ENCODE data around the gene NKX2-2.
A peak's percentile ranks its signal among the peaks of the same experiment; 100 is the strongest.

Gene NKX2-2

DNA sequence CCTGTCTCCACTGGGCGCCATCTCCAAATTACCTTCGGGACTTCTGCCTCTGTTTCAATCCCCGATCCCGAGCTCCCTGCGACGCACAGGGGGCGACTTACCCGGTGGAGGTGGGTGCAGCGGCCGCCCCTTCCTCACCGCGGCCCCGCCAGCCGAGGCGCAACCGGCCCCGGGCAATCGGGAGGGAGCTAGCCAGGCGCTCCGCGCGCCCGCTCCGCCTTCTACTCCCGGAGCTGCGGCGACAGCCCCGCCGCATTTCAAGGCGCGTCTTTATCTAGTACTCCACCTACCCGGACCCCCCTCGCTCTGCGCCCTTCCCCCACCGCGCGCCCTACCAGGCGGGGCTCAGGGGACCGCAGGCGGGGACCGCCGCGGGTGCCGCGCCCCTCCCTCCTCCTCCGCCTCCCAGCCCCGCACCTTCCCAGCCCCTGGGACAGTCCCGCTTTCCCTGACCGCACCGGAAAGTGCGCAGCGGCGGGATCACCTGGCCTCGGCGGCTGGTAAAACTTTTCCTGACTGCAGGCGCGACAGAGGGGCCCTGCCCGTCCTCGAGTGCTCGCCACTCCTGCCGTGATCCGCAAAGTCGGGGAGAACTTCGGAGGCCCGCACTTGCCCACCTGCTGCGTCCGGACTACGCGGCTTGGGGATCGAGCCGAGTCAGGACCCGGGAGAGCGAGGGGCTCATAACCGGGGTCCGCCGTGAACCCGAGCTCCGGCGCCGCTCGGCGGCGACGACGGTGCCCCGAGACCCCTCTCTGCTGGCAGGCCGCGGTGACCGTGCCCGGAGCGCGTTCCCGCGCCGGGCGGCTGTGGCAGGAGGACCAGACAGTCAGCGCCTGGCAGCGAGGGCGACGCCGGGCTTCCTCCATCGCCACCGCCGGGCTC, 8.0 kb upstream of the NKX2-2 start:
- H3K36me3 ChIP-seq (ENCODE audit: control insufficient read depth, insufficient read depth, low read length), result no peaks in the 10 kb centered on the region
- WGBS, 2 experiments (ENCODE audit: insufficient coverage in 2 of 2), result 0% methylated on average over 88 to 100 of the region's 104 CpGs
- peaks cover 6% of the 10 kb centered on the region for H3K4me1 ChIP-seq (ENCODE audit: control insufficient read depth, insufficient read depth, low read length, poor library complexity, severe bottlenecking)
- peak overlapping the region; percentile 8 for H3K4me3 ChIP-seq (ENCODE audit: extremely low read depth, insufficient read depth, low read length, poor library complexity, severe bottlenecking)
- H3K27ac ChIP-seq (ENCODE audit: low read depth, low read length, severe bottlenecking), result no peak overlapping the region
- no peaks in the 10 kb centered on the region for H3K9me3 ChIP-seq (ENCODE audit: control insufficient read depth, low read length)

DNA sequence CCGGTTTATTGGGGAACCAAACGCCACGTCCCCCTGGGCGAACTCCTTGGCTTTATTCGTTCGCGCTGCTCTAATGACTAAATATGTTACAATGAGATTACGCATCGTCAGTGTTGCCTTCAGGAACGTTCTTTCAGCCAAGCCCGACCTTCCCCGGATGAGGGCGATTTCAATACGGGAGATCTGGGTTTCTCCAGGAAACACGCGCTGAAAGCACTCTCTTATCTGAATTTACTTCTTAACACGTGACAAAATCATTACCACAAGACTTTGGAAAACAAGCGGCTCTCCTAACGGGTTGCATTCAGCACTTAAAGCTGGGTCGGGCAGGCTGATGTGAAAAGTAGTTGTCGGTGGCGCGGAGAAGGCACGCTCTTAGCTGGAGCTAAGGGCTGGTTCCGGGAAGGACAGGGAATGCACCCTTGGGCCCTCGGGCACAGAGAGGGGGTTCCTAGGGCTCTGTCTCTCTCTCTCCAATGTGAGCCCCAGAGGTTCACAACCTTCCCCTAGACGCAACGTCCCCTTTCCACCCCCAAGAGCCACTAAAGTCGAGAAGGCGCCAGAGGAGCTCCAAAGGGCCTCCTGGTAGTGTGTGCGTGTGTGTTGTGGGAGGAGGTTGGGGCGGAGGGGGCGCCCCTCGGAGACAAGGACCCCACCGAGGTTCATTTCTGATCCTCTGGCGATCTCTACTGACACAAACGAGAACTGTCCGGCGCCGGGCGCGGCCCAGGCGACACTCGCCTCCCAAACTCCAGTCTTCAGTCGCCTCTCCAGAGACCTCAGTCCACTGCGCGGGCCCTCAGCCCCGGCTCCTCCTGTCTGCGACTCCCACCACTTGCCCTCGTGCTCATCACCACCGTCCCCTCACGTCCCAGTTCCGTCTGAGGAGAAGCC, 7.1 kb upstream of the NKX2-2 start:
- WGBS, 2 experiments (ENCODE audit: insufficient coverage in 2 of 2), result 1% methylated on average over 36 to 46 of the region's 53 CpGs
- H3K27ac ChIP-seq (ENCODE audit: low read depth, low read length, severe bottlenecking), result no peak overlapping the region
- H3K9me3 ChIP-seq (ENCODE audit: control insufficient read depth, low read length), result no peaks in the 10 kb centered on the region
- H3K36me3 ChIP-seq (ENCODE audit: control insufficient read depth, insufficient read depth, low read length), result no peaks in the 10 kb centered on the region
- no peak overlapping the region for H3K4me3 ChIP-seq (ENCODE audit: extremely low read depth, insufficient read depth, low read length, poor library complexity, severe bottlenecking)
- peaks cover 6% of the 10 kb centered on the region for H3K4me1 ChIP-seq (ENCODE audit: control insufficient read depth, insufficient read depth, low read length, poor library complexity, severe bottlenecking)

DNA sequence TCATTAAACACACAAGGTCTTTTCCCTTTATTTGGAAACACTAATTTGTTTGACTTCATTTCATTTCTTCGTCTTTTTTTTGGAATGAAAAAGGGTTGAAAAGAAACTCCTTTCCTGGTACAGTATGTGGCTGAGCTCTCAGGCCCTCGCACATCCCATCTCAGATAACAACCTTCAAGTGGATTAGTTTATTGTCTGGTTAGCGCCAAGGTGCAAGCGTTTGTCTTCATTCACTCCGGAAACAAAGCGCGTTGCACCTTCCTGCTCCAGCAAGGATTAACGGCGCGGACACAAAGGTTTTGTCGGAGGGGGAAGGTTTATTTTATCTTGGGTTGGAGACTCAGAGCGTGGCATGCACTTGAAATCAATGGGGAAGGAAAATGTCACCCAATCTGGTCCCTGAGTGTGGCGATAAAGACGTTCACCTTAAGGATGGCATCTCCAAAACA, 5.3 kb upstream of the NKX2-2 start:
- Histone ChIP-seq H3K36me3 (ENCODE audit: control insufficient read depth, insufficient read depth, low read length) (no peaks in the 10 kb centered on the region), H3K27ac (ENCODE audit: low read depth, low read length, severe bottlenecking) (no peak overlapping the region), H3K4me1 (ENCODE audit: control insufficient read depth, insufficient read depth, low read length, poor library complexity, severe bottlenecking) (peaks cover 11% of the 10 kb centered on the region), H3K4me3 (ENCODE audit: extremely low read depth, insufficient read depth, low read length, poor library complexity, severe bottlenecking) (no peak overlapping the region), H3K9me3 (ENCODE audit: control insufficient read depth, low read length) (no peaks in the 10 kb centered on the region)
- 1 to 2% methylated on average over 7 to 13 of the region's 14 CpGs for WGBS, 2 experiments (ENCODE audit: insufficient coverage in 2 of 2)

DNA sequence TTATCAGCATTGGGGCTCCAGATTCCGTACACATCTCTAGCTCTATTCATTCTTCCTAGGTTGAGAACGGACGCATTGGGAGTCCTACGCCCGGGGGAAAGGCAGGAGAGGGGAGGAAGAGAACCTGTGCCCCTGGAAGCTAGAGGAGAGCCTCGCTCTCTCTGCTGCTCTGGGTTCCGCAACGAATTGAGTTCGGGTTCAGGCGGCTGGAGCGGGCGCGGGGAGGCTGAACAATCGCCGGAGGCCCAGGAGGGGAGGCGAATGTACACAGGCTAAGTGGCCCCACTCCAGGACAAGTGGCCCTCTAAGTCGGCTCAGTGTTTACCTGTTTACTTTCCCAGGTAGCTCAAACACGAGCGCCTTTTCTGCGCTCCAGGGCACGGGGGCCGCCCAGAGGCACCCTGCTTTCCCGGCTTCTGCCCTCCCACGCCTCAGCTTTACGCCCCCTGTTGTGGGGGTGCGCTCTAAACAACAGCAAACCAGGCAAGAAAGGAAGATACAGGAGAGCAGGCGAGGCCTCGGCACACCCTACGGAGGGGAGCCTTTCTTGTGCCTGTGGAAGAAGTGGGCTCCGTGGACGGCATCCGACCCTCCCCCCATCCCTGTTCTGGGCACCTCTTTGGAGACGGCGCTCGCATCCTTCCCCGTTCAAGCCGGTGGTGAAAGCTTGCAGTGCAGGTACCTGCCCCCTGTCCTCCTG, 4.6 kb upstream of the NKX2-2 start:
- Histone ChIP-seq H3K4me3 (ENCODE audit: extremely low read depth, insufficient read depth, low read length, poor library complexity, severe bottlenecking) (no peak overlapping the region), H3K4me1 (ENCODE audit: control insufficient read depth, insufficient read depth, low read length, poor library complexity, severe bottlenecking) (peaks cover 13% of the 10 kb centered on the region), H3K9me3 (ENCODE audit: control insufficient read depth, low read length) (no peaks in the 10 kb centered on the region), H3K27ac (ENCODE audit: low read depth, low read length, severe bottlenecking) (no peak overlapping the region), H3K36me3 (ENCODE audit: control insufficient read depth, insufficient read depth, low read length) (no peaks in the 10 kb centered on the region)
- WGBS, 2 experiments (ENCODE audit: insufficient coverage in 2 of 2), result 0 to 2% methylated on average over 21 to 22 of the region's 37 CpGs

DNA sequence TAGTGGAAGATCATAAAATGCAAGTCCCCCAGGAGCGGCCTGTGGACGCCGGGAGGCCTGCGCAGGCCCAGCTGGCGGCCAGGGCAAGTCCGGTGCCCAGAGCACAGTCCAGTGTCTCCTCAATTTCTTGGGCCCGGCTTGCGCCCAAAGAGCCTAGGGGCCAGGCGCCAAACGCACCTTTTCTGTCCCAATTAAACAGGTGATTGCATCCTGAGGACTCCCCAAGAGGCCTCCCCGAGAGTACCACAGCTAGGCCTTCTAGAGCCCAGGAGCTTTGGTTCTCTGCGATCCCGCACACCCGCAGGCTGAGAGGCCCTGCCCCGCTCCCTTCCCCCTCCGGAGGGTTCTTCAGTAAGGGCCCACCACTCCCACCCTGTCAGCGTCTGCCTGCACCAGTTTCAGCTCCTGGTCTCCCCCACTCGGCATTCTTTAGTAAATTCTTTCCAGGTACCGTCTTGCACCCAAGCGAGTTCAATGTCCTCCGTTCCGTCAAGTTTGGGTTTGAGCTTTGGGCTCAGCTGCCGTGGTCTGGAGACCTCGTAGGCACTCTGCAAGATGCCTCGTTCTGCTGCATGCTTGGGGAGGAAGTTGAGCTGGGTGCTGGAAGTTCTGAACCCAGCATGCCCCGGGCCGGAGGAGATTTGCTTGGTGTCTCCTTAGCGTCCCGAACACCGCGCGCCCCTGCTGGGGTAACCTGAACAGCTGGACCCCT, 3.9 kb upstream of the NKX2-2 start:
- Histone ChIP-seq H3K4me1 (ENCODE audit: control insufficient read depth, insufficient read depth, low read length, poor library complexity, severe bottlenecking) (peaks cover 13% of the 10 kb centered on the region), H3K27ac (ENCODE audit: low read depth, low read length, severe bottlenecking) (no peak overlapping the region), H3K36me3 (ENCODE audit: control insufficient read depth, insufficient read depth, low read length) (no peaks in the 10 kb centered on the region), H3K4me3 (ENCODE audit: extremely low read depth, insufficient read depth, low read length, poor library complexity, severe bottlenecking) (no peak overlapping the region), H3K9me3 (ENCODE audit: control insufficient read depth, low read length) (no peaks in the 10 kb centered on the region)
- 2 to 3% methylated on average over 27 to 30 of the region's 32 CpGs for WGBS, 2 experiments (ENCODE audit: insufficient coverage in 2 of 2)

DNA sequence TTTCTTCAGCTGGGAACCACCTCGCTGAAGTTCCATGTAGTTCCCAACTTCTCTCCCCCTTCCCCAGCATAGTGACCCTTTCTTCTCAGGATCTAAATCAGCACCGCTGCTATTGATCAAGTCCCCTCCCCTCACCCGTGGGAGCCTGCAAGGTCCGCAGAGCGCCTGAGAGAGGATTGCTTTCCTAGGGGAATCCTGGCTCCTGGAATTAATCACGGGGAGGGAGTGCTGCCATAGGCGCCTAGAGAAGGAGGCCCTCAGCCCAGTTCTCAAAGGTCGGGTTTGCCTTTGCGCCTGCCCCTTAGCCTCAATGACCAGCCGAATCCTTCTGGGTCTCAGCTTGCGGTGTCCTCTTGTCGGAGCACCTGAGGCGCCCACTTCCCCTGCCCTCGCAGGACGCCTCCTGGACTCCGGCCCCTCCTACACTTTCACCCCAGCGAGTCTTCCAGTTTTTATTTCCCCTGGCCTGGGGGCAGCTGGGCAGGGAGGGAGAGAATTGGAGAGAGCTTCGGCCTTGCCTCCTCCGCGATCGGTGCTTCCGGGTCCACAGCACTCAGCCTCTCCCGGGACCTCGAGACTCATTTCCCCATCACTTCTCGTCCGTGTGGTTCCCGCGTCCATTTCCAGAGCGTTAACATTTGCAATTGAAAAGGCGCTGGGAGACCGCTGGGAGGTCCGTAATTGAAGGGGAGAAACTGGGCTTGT, 3.1 kb upstream of the NKX2-2 start:
- 0 to 1% methylated on average over 13 to 16 of the region's 32 CpGs for whole genome bisulfite sequencing, 2 experiments (ENCODE audit: insufficient coverage in 2 of 2)
- no peak overlapping the region for H3K27ac ChIP-seq (ENCODE audit: low read depth, low read length, severe bottlenecking)
- no peaks in the 10 kb centered on the region for H3K9me3 ChIP-seq (ENCODE audit: control insufficient read depth, low read length)
- peaks cover 13% of the 10 kb centered on the region for H3K4me1 ChIP-seq (ENCODE audit: control insufficient read depth, insufficient read depth, low read length, poor library complexity, severe bottlenecking)
- no peaks in the 10 kb centered on the region for H3K36me3 ChIP-seq (ENCODE audit: control insufficient read depth, insufficient read depth, low read length)
- no peak overlapping the region for H3K4me3 ChIP-seq (ENCODE audit: extremely low read depth, insufficient read depth, low read length, poor library complexity, severe bottlenecking)

DNA sequence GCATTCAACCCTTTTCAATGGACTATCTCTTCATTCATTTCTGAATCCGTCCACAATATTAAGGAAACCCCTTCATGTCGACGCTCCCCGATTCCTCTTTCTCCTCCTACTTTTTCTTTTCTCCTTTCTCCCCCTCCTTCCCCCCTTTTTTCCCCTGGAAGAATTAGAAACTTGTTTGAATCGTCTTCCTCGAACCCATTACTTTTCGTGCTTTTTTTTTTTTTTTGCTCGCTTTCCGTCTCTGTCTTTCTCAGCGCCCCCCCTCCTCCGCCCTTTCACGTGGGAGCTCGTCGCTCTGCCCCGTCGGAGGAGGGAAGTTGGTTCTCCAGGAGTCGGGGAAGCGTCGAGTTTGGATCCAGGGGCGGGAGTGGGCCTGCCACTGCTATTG, 2.3 kb upstream of the NKX2-2 start:
- Histone ChIP-seq H3K4me1 (ENCODE audit: control insufficient read depth, insufficient read depth, low read length, poor library complexity, severe bottlenecking) (peaks cover 10% of the 10 kb centered on the region), H3K9me3 (ENCODE audit: control insufficient read depth, low read length) (no peaks in the 10 kb centered on the region), H3K36me3 (ENCODE audit: control insufficient read depth, insufficient read depth, low read length) (no peaks in the 10 kb centered on the region), H3K4me3 (ENCODE audit: extremely low read depth, insufficient read depth, low read length, poor library complexity, severe bottlenecking) (no peak overlapping the region), H3K27ac (ENCODE audit: low read depth, low read length, severe bottlenecking) (no peak overlapping the region)
- 0 to 1% methylated on average over 4 to 7 of the region's 20 CpGs for WGBS, 2 experiments (ENCODE audit: insufficient coverage in 2 of 2)

DNA sequence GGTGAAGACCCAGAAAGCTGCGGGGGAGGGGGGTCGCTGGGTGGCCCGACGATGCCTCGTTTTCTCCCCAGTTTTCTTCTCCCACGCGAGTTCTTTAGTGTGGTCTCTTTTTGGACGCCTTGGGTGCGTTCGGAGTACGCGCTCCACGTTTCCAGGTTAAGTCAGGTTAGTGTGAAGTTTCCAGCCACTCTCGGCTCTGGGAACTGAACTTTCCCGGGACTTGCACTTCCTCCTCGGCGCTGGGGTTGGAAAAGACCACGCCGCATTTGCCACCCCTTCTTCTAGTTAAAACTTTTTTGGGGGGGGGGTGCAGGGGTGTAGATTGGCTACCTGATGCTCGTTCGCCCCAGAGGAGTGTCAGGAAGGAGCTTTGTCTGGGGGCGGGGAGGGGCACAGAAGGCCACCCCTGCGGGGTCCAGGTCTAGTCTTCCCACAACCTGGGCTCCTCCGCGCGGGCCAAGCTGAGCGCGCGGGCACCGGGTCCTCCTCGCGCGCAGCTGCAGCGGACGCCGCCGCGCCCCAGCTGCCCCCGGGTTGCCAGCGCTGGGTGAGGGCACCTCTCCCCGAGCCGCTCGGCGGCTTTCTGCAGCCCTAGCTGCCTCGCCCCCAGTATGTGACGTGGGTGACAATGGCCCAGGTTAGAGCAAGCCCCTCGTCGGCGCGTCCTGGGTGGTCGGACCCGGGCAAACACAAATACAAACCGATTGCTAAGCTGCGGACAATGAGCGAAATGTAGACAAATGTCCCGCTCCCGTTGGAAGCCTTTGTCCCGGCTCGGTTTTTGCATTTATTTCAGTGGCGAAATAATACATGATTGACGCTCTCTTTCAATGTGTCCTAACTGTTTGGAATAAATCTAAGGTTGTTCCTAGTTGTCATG, 1.7 kb upstream of the NKX2-2 start:
- no peak overlapping the region for H3K27ac ChIP-seq (ENCODE audit: low read depth, low read length, severe bottlenecking)
- H3K4me1 ChIP-seq (ENCODE audit: control insufficient read depth, insufficient read depth, low read length, poor library complexity, severe bottlenecking), result peaks cover 14% of the 10 kb centered on the region
- no peak overlapping the region for H3K4me3 ChIP-seq (ENCODE audit: extremely low read depth, insufficient read depth, low read length, poor library complexity, severe bottlenecking)
- 0 to 1% methylated on average over 54 to 57 of the region's 61 CpGs for WGBS, 2 experiments (ENCODE audit: insufficient coverage in 2 of 2)
- H3K9me3 ChIP-seq (ENCODE audit: control insufficient read depth, low read length), result no peaks in the 10 kb centered on the region
- no peaks in the 10 kb centered on the region for H3K36me3 ChIP-seq (ENCODE audit: control insufficient read depth, insufficient read depth, low read length)

DNA sequence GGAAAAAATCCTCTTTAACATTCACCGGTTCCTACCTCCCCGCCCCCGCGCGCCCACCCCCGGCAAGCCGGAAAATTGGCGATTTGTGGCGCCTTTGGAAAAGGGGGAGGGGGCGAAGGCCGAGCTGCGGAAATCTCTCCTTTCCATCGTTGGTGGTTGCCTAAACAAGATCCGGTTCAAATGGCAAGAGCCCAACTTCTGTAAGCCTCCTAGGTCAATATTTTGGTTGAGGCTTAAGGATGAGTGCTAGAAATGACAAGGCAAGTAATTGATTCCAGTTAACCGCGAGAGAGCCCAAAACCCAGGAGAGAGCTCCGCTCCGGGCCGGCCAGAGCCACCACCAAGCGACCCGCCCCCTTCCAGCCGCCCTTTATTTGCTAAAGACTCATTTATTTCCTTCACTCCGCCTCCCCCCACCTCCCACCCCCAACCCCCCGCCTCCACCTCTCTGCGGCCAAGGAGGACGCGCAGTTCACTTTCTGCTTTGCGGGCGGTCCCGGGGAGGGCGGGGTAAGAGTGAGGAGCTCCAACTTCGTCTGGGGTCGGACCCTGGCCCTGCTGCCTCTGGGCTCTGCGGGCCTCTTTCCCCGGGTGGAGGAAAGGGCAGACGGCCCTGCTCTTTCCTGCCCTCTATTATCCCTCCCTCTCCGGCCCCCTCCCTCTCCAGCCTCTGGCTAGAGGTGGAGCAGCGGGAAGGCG, 838 bp upstream of the NKX2-2 start:
- Histone ChIP-seq H3K9me3 (ENCODE audit: control insufficient read depth, low read length) (no peaks in the 10 kb centered on the region), H3K4me3 (ENCODE audit: extremely low read depth, insufficient read depth, low read length, poor library complexity, severe bottlenecking) (peak overlapping the region; percentile 2), H3K4me1 (ENCODE audit: control insufficient read depth, insufficient read depth, low read length, poor library complexity, severe bottlenecking) (peaks cover 17% of the 10 kb centered on the region), H3K27ac (ENCODE audit: low read depth, low read length, severe bottlenecking) (no peak overlapping the region), H3K36me3 (ENCODE audit: control insufficient read depth, insufficient read depth, low read length) (no peaks in the 10 kb centered on the region)
- WGBS, 2 experiments (ENCODE audit: insufficient coverage in 2 of 2), result 0% methylated on average over 9 to 17 of the region's 39 CpGs
